ENCODE results near the gene G6PD. TPM values are rescaled to one million over a fixed set of nuclear protein-coding genes. Genes with fewer than 3 reads are reported as not detected.

G6PD gene
- total RNA-seq, 1 experiment from 2014 or later = 72.8 TPM

DNA sequence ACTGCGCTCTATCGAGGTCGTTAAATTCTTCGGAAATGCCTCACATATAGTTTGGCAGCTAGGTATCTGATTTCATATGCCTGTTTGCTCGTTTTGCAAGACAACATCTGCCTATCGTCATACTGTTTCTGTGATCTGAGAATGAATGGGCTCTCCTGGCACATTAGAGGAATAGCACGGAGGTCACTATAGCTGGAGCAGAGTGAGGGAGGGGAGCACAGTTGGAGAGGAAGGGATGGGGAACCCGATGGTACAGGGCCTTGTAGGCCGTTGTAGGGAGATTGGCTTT lies 1.3 kb upstream of the G6PD start:
- Mint-ChIP-seq H3K4me3 (peak overlapping the region; percentile 97), H3K27me3 (ENCODE audit: low read depth) (no peaks in the 10 kb centered on the region), H3K36me3 (peaks cover 7% of the 10 kb centered on the region), H3K4me1 (peaks cover 11% of the 10 kb centered on the region), H3K9me3 (no peaks in the 10 kb centered on the region), H3K27ac (peak overlapping the region; percentile 98)
- ChIA-PET POLR2A (interaction anchor here (1.6 kb wide), 1 partner anchor 30 kb away, joined by 3 read pairs; no protein-coding TSS in a partner anchor), CTCF (interaction anchor here (1.0 kb wide), 2 partner anchors 58 to 175 kb away, joined by 3 to 7 read pairs; partner anchors contain the start of gene SLC10A3)
- ATAC-seq (no peak), DNase-seq (ENCODE audit: low spot score) (no peak)
- TF ChIP-seq, protein P1, sequence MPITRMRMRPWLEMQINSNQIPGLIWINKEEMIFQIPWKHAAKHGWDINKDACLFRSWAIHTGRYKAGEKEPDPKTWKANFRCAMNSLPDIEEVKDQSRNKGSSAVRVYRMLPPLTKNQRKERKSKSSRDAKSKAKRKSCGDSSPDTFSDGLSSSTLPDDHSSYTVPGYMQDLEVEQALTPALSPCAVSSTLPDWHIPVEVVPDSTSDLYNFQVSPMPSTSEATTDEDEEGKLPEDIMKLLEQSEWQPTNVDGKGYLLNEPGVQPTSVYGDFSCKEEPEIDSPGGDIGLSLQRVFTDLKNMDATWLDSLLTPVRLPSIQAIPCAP (CRISPR knock-in tag; IDR thresholded peaks at IDR 0.05) = no peak
- TF ChIP-seq RELA (CRISPR knock-in tag; IDR thresholded peaks at IDR 0.05; ENCODE audit: borderline replicate concordance) (no peak), RORB (CRISPR knock-in tag; IDR thresholded peaks at IDR 0.05) (no peak), NFE2L1 (CRISPR knock-in tag; IDR thresholded peaks at IDR 0.05) (no peak), ZNF396 (CRISPR knock-in tag; IDR thresholded peaks at IDR 0.05; ENCODE audit: borderline replicate concordance) (no peak), ZNF138 (CRISPR knock-in tag; conservative IDR thresholded peaks at IDR 0.05) (no peak)
- TF ChIP-seq, protein P2, sequence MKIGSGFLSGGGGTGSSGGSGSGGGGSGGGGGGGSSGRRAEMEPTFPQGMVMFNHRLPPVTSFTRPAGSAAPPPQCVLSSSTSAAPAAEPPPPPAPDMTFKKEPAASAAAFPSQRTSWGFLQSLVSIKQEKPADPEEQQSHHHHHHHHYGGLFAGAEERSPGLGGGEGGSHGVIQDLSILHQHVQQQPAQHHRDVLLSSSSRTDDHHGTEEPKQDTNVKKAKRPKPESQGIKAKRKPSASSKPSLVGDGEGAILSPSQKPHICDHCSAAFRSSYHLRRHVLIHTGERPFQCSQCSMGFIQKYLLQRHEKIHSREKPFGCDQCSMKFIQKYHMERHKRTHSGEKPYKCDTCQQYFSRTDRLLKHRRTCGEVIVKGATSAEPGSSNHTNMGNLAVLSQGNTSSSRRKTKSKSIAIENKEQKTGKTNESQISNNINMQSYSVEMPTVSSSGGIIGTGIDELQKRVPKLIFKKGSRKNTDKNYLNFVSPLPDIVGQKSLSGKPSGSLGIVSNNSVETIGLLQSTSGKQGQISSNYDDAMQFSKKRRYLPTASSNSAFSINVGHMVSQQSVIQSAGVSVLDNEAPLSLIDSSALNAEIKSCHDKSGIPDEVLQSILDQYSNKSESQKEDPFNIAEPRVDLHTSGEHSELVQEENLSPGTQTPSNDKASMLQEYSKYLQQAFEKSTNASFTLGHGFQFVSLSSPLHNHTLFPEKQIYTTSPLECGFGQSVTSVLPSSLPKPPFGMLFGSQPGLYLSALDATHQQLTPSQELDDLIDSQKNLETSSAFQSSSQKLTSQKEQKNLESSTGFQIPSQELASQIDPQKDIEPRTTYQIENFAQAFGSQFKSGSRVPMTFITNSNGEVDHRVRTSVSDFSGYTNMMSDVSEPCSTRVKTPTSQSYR (CRISPR knock-in tag; IDR thresholded peaks at IDR 0.05) = no peak
- TF ChIP-seq, protein P3, sequence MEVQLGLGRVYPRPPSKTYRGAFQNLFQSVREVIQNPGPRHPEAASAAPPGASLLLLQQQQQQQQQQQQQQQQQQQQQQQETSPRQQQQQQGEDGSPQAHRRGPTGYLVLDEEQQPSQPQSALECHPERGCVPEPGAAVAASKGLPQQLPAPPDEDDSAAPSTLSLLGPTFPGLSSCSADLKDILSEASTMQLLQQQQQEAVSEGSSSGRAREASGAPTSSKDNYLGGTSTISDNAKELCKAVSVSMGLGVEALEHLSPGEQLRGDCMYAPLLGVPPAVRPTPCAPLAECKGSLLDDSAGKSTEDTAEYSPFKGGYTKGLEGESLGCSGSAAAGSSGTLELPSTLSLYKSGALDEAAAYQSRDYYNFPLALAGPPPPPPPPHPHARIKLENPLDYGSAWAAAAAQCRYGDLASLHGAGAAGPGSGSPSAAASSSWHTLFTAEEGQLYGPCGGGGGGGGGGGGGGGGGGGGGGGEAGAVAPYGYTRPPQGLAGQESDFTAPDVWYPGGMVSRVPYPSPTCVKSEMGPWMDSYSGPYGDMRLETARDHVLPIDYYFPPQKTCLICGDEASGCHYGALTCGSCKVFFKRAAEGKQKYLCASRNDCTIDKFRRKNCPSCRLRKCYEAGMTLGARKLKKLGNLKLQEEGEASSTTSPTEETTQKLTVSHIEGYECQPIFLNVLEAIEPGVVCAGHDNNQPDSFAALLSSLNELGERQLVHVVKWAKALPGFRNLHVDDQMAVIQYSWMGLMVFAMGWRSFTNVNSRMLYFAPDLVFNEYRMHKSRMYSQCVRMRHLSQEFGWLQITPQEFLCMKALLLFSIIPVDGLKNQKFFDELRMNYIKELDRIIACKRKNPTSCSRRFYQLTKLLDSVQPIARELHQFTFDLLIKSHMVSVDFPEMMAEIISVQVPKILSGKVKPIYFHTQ (CRISPR knock-in tag; IDR thresholded peaks at IDR 0.05) = no peak

DNA sequence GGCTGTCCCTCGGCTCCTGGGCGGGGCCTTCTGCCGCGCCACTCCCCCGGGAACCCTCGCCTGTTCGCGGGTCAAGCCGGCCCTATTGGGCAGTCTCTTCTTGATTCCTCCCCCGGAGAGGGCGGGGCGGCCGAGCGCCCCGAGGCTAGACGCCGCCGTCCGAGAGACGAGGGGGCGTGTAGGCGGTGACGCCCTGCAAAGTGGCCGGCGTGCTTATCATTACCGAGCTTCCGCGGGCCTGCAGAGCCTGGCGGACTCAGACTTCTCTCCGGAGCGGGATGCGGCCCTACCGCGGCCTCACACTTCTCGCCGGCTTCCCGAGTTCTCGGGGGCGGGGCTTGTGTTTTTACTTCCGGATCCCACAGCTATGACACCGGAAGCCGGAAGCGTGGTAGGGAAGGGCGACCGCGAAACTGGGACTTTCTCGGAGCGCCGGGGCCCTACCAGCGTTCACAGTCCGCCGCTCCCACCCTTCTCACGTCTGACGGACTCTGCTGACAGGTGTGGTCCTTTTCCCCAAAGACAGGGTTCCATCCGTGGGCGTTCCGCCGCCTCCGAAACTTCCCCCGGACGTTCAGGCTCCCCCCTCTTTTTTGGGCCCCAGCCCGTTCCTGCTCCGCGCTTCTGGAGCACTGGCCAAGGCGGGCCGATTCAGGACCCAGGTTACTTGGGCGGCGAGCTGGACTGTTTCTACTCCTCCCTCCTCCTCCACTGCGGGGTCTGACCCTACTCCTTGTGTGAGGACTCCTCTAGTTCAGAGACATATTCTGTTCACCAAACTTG lies 790 bp upstream of the G6PD start, which contains the start of gene IKBKG:
Gene IKBKG (plus strand): TSS at position 376 of the 783 bp plus-strand sequence. CDS start 4,383 bp downstream, outside the sequence.
- peaks cover 11% of the 10 kb centered on the region for H3K4me1 Mint-ChIP-seq

More for the DNA sequence above, 790 bp upstream of the G6PD start, which contains the start of gene IKBKG:
- Mint-ChIP-seq H3K4me3 (peak within 1 kb of the TSS; percentile 97), H3K27me3 (ENCODE audit: low read depth) (no peaks in the 10 kb centered on the region), H3K9me3 (no peaks in the 10 kb centered on the region), H3K36me3 (peaks cover 7% of the 10 kb centered on the region), H3K27ac (peak within 1 kb of the TSS; percentile 98)
- ChIA-PET POLR2A (interaction anchor here (1.6 kb wide), 1 partner anchor 30 kb away, joined by 3 read pairs; no protein-coding TSS in a partner anchor), CTCF (interaction anchor here (0.6 to 1.0 kb wide), 4 partner anchors 15 to 465 kb away, joined by 3 to 7 read pairs (median 4); partner anchors contain the start of gene SLC10A3)
- TF ChIP-seq, protein P3 (CRISPR knock-in tag; IDR thresholded peaks at IDR 0.05) = no peak
- TF ChIP-seq TEAD4 (CRISPR knock-in tag; IDR thresholded peaks at IDR 0.05) (no peak), ETV6 (CRISPR knock-in tag; IDR thresholded peaks at IDR 0.05) (no peak; the same call in 1 of the 2 replicates), NR2C2 (CRISPR knock-in tag; IDR thresholded peaks at IDR 0.05) (peak; percentile 70), SMAD4 (CRISPR knock-in tag; IDR thresholded peaks at IDR 0.05) (no peak)
- DNase-seq (ENCODE audit: low spot score) (peak; percentile 84), ATAC-seq (peak; percentile 90)
